SJSA1 (cell line): Measurements from ENCODE around the gene ARFIP1. TPM values are rescaled to one million over a fixed set of nuclear protein-coding genes. Genes with fewer than 3 reads are reported as not detected.

Experiments
- DNase-seq, 2 experiments: peaks; one replicate each; pipeline ENCODE4 v3.0.0-alpha.2; 2015 to 2020; ENCODE audit warnings: low spot score in 2 of 2, low read depth in 1 of 2
- H3K27ac ChIP-seq: fragments of 250-450 bp; sonication (Bioruptor Pico); 2 replicates; pipeline ENCODE4 v1.5.1; 2020; ENCODE audit warnings: mild to moderate bottlenecking, moderate library complexity
- H3K27me3 ChIP-seq: fragments of 250-450 bp; sonication (Bioruptor Pico); replicated peaks from 2 replicates; pipeline ENCODE4 v1.5.1; 2020; ENCODE audit warnings: mild to moderate bottlenecking, moderate library complexity
- H3K36me3 ChIP-seq: fragments of 250-450 bp; sonication (Bioruptor Pico); 2 replicates; pipeline ENCODE4 v1.5.1; 2020; ENCODE audit warnings: mild to moderate bottlenecking
- H3K4me1 ChIP-seq: fragments of 250-450 bp; sonication (Bioruptor Pico); replicated peaks from 2 replicates; pipeline ENCODE4 v1.6.1; 2021; ENCODE audit warnings: mild to moderate bottlenecking
- H3K4me3 ChIP-seq: fragments of 250-450 bp; sonication (Bioruptor Pico); 2 replicates; pipeline ENCODE4 v1.5.1; 2020; ENCODE audit warnings: mild to moderate bottlenecking
- H3K9me3 ChIP-seq: fragments of 250-450 bp; sonication (Bioruptor Pico); replicated peaks from 2 replicates; pipeline ENCODE4 v1.5.1; 2020; ENCODE audit warnings: mild to moderate bottlenecking
- total RNA-seq: library from RNA; depleted of rRNA; stranded (reverse); fragments of >200 nt; shearing (Covaris generic); gene quantifications from 2 replicates; pipeline ENCODE4 v1.2.3, GENCODE V29; 2014

The ARFIP1 gene
- total RNA-seq, 1 experiment from 2014 or later = 46.4 TPM

DNA sequence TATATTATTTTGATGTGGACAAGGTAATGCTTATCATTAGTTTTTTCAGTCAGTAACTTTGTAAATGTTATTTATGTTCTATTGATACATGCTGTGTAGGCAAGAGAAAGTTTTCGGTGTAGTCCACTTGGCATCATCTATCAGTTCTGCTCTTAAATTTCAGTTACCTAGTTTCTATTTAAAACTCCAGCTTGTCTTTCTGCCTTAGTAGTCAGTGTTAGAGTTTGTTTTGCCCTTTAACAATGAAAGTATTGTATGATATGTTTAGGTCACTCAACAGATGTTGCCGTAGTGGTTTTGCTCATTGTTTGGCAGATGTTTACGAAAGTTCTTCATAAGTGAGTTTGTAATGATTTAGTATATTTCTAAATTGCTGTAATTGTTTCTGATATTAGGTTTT is 121.5 kb downstream of the ARFIP1 start:
- DNase-seq = no peak
- H3K4me1 ChIP-seq = no peaks in the 10 kb centered on the region
- H3K27me3 ChIP-seq = no peaks in the 10 kb centered on the region
- H3K36me3 ChIP-seq = no peaks in the 10 kb centered on the region; the same call in 1 of the 2 replicates
- H3K27ac ChIP-seq = no peak overlapping the region
- no peaks in the 10 kb centered on the region for H3K9me3 ChIP-seq
- no peak overlapping the region for H3K4me3 ChIP-seq

GRCh38 chr4:152903658-152904057 is 123.9 kb downstream of the ARFIP1 start:
- no peak for DNase-seq
- Histone ChIP-seq H3K36me3 (no peaks in the 10 kb centered on the region; the same call in 1 of the 2 replicates), H3K4me3 (no peak overlapping the region), H3K9me3 (no peaks in the 10 kb centered on the region), H3K27me3 (no peaks in the 10 kb centered on the region), H3K27ac (no peak overlapping the region), H3K4me1 (no peaks in the 10 kb centered on the region)

DNA sequence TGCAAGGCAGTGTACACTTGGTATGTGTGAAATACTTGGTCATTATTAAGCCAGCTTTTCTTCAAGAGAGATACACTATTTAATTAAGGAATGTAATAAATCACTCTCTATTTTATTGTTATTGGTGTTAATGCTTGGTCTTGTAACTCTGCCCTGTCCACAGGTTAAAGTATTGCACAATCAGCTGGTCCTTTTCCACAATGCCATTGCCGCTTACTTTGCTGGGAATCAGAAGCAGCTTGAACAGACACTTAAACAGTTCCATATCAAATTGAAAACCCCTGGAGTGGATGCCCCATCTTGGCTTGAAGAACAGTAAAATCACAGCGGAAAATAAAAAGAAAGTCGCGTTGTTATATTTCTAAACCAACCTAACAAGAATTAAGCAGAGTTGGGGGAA is 130.1 kb downstream of the ARFIP1 start:
- no peaks in the 10 kb centered on the region for H3K4me1 ChIP-seq
- peaks cover 7% of the 10 kb centered on the region for H3K36me3 ChIP-seq

GRCh38 chr4:152910521-152910920 is 130.8 kb downstream of the ARFIP1 start:
- Histone ChIP-seq H3K36me3 (peaks cover 7% of the 10 kb centered on the region), H3K4me3 (no peak overlapping the region), H3K9me3 (no peaks in the 10 kb centered on the region), H3K27ac (no peak overlapping the region), H3K4me1 (no peaks in the 10 kb centered on the region), H3K27me3 (no peaks in the 10 kb centered on the region)
- DNase-seq = no peak

More for the DNA sequence above, 130.1 kb downstream of the ARFIP1 start:
- no peaks in the 10 kb centered on the region for H3K9me3 ChIP-seq
- H3K27me3 ChIP-seq = no peaks in the 10 kb centered on the region
- no peak for DNase-seq
- H3K4me3 ChIP-seq = no peak overlapping the region
- H3K27ac ChIP-seq = no peak overlapping the region

DNA sequence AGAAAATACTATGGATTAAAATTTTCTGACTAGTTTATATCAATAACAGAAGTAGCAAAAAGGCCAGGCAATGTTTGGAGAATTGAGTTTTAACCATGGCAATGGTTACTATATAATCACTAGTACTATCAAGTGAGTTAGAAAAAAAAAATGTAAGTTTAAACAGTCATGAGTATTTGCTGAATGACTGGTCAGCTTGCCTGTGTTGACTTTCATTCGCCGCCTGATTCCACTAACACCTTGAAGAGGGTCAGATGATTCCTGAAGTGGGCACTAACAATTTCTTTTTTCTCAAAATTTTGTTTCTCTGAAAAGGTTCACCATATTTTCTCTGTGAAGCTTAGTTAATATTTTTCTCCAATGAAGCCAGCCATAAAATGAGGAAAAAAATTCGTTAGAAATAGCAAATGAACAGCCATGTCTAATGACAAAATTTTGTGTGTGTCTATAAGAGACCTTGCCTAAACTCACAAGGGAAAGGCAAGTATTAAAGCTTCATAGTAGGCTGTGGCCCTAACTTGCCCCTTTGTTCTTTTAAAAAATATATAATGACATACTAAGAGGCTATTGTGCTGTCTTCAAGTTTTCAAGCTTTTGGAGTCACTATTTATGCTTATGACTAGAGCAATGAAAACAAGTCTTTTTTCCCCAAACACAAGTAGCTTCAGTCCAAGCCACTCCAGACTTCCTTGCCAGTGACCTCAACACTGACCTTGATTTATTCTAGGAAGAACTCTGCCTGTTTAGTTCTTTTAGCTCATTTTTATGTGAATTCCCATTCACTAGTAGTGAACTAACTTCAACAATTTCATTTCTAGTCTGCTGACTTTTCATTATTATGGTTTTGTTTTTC is 138.0 kb downstream of the ARFIP1 start:
- no peak overlapping the region for H3K27ac ChIP-seq
- H3K9me3 ChIP-seq = 0 out of 2 replicates have a peak, but pooled peaks cover 6% of the 10 kb centered on the region
- no peaks in the 10 kb centered on the region for H3K4me1 ChIP-seq
- H3K27me3 ChIP-seq = no peaks in the 10 kb centered on the region; the same call in 1 of the 2 replicates
- no peaks in the 10 kb centered on the region for H3K36me3 ChIP-seq
- no peak for DNase-seq
- H3K4me3 ChIP-seq = no peak overlapping the region

GRCh38 chr4:152919826-152920225 is 140.1 kb downstream of the ARFIP1 start:
- Histone ChIP-seq H3K4me3 (no peak overlapping the region), H3K36me3 (no peaks in the 10 kb centered on the region), H3K9me3 (0 out of 2 replicates have a peak, but pooled peaks cover 6% of the 10 kb centered on the region), H3K27me3 (no peaks in the 10 kb centered on the region; the same call in 1 of the 2 replicates), H3K4me1 (no peaks in the 10 kb centered on the region), H3K27ac (no peak overlapping the region)
- DNase-seq = no peak

DNA sequence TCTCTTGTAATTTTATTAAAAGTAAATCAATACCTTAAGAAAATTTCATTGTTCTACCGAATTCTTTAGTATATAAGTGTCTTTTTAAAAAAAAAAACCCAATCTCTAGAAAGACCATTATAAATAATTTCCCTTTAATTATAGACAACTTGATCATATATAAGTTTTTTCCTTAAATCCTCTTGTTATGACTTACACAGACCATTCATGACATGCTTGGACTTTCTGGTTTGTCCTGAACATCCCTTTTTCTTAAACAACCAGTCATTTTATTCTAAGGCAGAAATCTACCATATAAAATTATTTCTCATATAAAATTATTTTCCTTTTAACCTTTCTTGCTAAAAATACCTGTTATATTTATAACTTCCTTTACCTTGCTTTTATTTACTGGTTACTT is 141.0 kb downstream of the ARFIP1 start:
- no peak for DNase-seq
- Histone ChIP-seq H3K36me3 (no peaks in the 10 kb centered on the region), H3K27me3 (no peaks in the 10 kb centered on the region; the same call in 1 of the 2 replicates), H3K27ac (no peak overlapping the region), H3K4me1 (no peaks in the 10 kb centered on the region), H3K9me3 (0 out of 2 replicates have a peak, but pooled peaks cover 6% of the 10 kb centered on the region), H3K4me3 (no peak overlapping the region)

DNA sequence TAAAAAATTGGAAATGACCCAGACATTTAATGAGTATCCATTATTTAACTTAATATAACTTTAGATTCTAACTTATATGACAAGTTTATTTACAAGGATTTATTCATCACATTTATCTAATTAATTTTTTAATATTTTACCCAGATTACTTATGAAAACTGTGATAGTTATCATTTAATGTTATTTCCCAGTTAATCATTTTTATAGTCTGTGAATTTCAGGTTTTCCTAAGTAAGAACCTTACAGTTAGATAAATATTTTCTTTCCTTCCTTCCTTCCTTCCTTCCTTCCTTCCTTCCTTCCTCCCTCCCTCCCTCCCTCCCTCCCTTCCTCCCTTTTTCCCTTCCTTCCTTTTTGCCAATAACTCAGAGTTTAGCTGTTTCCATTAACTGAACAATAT is 141.5 kb downstream of the ARFIP1 start:
- no peaks in the 10 kb centered on the region for H3K4me1 ChIP-seq
- no peak overlapping the region for H3K4me3 ChIP-seq
- no peak overlapping the region for H3K27ac ChIP-seq
- H3K36me3 ChIP-seq = no peaks in the 10 kb centered on the region
- no peak for DNase-seq
- H3K9me3 ChIP-seq = 0 out of 2 replicates have a peak, but pooled peaks cover 6% of the 10 kb centered on the region
- no peaks in the 10 kb centered on the region; the same call in 1 of the 2 replicates for H3K27me3 ChIP-seq

- H3K9me3 ChIP-seq = no peaks in the 10 kb centered on the region
- H3K4me1 ChIP-seq = no peaks in the 10 kb centered on the region
- no peaks in the 10 kb centered on the region for H3K27me3 ChIP-seq
- DNase-seq = no peak
- no peaks in the 10 kb centered on the region for H3K36me3 ChIP-seq
- no peak overlapping the region for H3K4me3 ChIP-seq
- H3K27ac ChIP-seq = no peak overlapping the region
These were observed 146.1 kb downstream of the ARFIP1 start for GRCh38 chr4:152925851-152926250.

- DNase-seq = no peak
- H3K4me1 ChIP-seq = no peaks in the 10 kb centered on the region
These were observed 147.2 kb downstream of the ARFIP1 start for GRCh38 chr4:152926959-152927358.

DNA sequence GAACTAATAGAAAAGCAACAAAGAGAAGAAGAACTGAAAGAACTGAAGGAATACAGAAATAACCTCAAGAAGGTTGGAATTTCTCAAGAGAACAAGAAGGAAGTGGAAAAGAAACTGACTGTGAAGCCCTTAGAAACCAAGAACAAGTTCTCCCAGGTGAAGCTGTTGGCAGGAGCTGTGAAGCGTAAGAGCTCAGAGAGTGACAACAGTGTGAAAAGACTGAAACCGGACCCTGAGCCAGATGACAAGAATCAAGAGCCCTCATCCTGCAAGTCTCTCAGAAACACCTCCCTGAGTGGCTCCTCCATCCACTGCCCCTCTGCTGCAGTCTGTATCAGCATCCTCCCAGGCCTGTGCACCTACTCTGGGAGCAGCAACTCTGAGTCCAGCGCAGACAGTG is 148.0 kb downstream of the ARFIP1 start:
- no peak overlapping the region for H3K27ac ChIP-seq
- H3K36me3 ChIP-seq = no peaks in the 10 kb centered on the region
- no peaks in the 10 kb centered on the region for H3K9me3 ChIP-seq
- no peak overlapping the region for H3K4me3 ChIP-seq
- H3K4me1 ChIP-seq = no peaks in the 10 kb centered on the region
- DNase-seq = no peak
- H3K27me3 ChIP-seq = no peaks in the 10 kb centered on the region

More at GRCh38 chr4:152926959-152927358, 147.2 kb downstream of the ARFIP1 start:
- H3K27me3 ChIP-seq = no peaks in the 10 kb centered on the region
- no peak overlapping the region for H3K4me3 ChIP-seq
- H3K9me3 ChIP-seq = no peaks in the 10 kb centered on the region
- no peaks in the 10 kb centered on the region for H3K36me3 ChIP-seq
- no peak overlapping the region for H3K27ac ChIP-seq

DNA sequence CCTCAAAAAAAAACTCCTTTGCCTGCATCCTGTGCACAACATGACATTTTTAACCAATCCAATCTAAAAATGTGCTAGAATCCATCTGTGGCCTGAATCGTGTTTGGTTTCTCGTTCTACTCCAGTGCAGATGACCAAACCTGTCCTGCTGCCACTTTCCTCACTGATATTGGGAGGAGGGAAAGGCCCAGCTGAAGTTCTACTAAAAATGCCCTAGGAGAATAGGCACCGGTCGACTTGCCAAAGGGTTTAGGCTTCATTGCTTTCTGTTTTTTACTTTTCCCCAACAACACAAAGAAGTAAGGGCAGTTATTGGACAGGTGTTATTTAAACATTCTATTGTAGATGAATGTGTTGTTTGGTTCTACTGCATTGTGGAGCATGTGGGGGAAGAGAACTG is 148.5 kb downstream of the ARFIP1 start:
- H3K27me3 ChIP-seq = no peaks in the 10 kb centered on the region
- H3K4me1 ChIP-seq = no peaks in the 10 kb centered on the region
- H3K36me3 ChIP-seq = no peaks in the 10 kb centered on the region
- H3K9me3 ChIP-seq = no peaks in the 10 kb centered on the region
- no peak overlapping the region for H3K27ac ChIP-seq
- DNase-seq = no peak
- H3K4me3 ChIP-seq = no peak overlapping the region

GRCh38 chr4:152929888-152930287 is 150.1 kb downstream of the ARFIP1 start:
- H3K27me3 ChIP-seq = peaks cover 12% of the 10 kb centered on the region
- no peaks in the 10 kb centered on the region for H3K4me1 ChIP-seq

GRCh38 chr4:152935143-152935542 is 155.4 kb downstream of the ARFIP1 start:
- H3K4me3 ChIP-seq = no peak overlapping the region
- H3K27me3 ChIP-seq = peaks cover 61% of the 10 kb centered on the region
- H3K36me3 ChIP-seq = no peaks in the 10 kb centered on the region
- peaks cover 8% of the 10 kb centered on the region; the same call in 1 of the 2 replicates for H3K9me3 ChIP-seq
- no peak overlapping the region for H3K27ac ChIP-seq
- DNase-seq = no peak
- H3K4me1 ChIP-seq = peaks cover 21% of the 10 kb centered on the region

More at GRCh38 chr4:152929888-152930287, 150.1 kb downstream of the ARFIP1 start:
- Histone ChIP-seq H3K4me3 (no peak overlapping the region), H3K9me3 (no peaks in the 10 kb centered on the region), H3K27ac (no peak overlapping the region), H3K36me3 (no peaks in the 10 kb centered on the region)
- DNase-seq = no peak
